Suprapubic skin (tissue), 2 donors: ENCODE data around the gene PPP1R14C.

ENCODE experiments used
- EP300 ChIP-seq: sonication (generic); formaldehyde crosslinking; IDR thresholded peaks from one replicate; pipeline ENCODE4 v1.6.1; 2017; ENCODE audit warnings: antibody characterized with exemption
- POLR2A ChIP-seq, 2 donors: fragments of 450-650 bp; IDR thresholded peaks; one replicate each; pipeline ENCODE4 v1.6.1; 2017; ENCODE audit warnings: antibody characterized with exemption in 2 of 2, mild to moderate bottlenecking in 2 of 2, moderate library complexity in 2 of 2

DNA sequence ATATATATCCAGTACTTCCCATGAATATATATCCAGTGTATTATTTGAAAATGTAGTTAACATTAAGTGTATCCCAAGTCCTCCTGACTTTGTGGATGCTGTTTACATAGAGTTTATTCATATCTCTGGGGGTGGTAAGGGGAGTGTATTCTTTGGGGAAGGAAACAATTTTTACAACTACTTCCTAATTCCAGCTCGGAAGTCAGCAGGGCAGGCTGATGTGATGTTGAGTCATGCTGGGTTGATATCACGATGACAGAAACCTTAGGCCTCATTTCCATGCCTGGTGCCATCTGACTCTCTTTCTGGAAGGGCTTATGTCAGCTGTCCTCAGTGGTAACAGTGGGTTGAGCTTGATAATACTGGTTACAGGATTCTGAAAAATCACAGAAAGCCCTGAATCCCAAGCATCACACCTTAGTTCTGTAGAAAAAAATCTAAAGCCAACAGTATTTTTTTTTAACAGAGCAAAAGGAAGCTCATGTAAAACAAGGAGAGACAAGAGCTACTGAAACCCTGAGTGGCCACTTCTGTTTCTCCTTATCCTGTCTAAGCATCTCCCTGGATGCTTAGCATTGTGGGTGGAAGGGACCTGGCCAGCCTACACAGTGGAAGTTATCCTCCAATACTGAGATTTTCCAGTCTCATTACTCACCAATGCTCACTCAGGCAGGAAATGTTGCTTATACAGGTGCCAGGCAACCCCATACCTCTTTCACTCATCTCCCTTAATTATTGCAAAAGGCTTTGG lies 150.8 kb downstream of the PPP1R14C start:
- TF ChIP-seq EP300 (no peak), POLR2A (IDR thresholded peaks at IDR 0.05) (no peak)
